NCI-H1092 treated with DMSO at 0.1 percent for 48 hours (cell line): ENCODE measurements around the gene UQCC5.

Experiments used
- DNase-seq: peaks from one replicate; lab custom pipeline; 2025; lab: John Stamatoyannopoulos, UW

Gene UQCC5

GRCh38 chr3:52536369-52537164 is at the start of gene UQCC5:
Gene UQCC5 (plus strand): TSS chr3:52536605. CDS start chr3:52536756, 151 bp downstream.
- DNase-seq = peak; percentile 95

- no peak for DNase-seq
Measured at GRCh38 chr3:52487050-52487787, 49.2 kb upstream of the UQCC5 start.

- DNase-seq = no peak
Measured at GRCh38 chr3:52487788-52488691, 48.4 kb upstream of the UQCC5 start.

- DNase-seq = no peak
Measured at GRCh38 chr3:52488746-52489145, 47.7 kb upstream of the UQCC5 start.

GRCh38 chr3:52489453-52489852 is 47.0 kb upstream of the UQCC5 start:
- DNase-seq = no peak

- DNase-seq = no peak
Measured at GRCh38 chr3:52490035-52490938, 46.1 kb upstream of the UQCC5 start.

- no peak for DNase-seq
Measured at GRCh38 chr3:52490939-52491526, 45.4 kb upstream of the UQCC5 start.

- no peak for DNase-seq
Measured at GRCh38 chr3:52492059-52492458, 44.3 kb upstream of the UQCC5 start.

- DNase-seq = no peak
Measured at GRCh38 chr3:52493232-52494017, 43.0 kb upstream of the UQCC5 start.

GRCh38 chr3:52494445-52494844 is 42.0 kb upstream of the UQCC5 start:
- DNase-seq = no peak

GRCh38 chr3:52494886-52495495 is 41.4 kb upstream of the UQCC5 start, which contains the start of gene STAB1:
Gene STAB1 (plus strand): TSS chr3:52495338. CDS start chr3:52495414, 76 bp downstream.
- DNase-seq = no peak

GRCh38 chr3:52495777-52496602 is 40.4 kb upstream of the UQCC5 start:
- DNase-seq = no peak

- no peak for DNase-seq
Measured at GRCh38 chr3:52498137-52499054, 38.0 kb upstream of the UQCC5 start.

- DNase-seq = no peak
Measured at GRCh38 chr3:52501046-52501445, 35.4 kb upstream of the UQCC5 start.

GRCh38 chr3:52502001-52502400 is 34.4 kb upstream of the UQCC5 start:
- no peak for DNase-seq

GRCh38 chr3:52502808-52503350 is 33.5 kb upstream of the UQCC5 start:
- no peak for DNase-seq

- DNase-seq = no peak
Measured at GRCh38 chr3:52503788-52504424, 32.5 kb upstream of the UQCC5 start.
